Activated CD4-positive, alpha-beta T cell treated with anti-CD3 and anti-CD28 coated beads for 36 hours (primary cell): Measurements from ENCODE around the gene RPUSD1. TPM values are rescaled to one million over a fixed set of nuclear protein-coding genes. Genes with fewer than 3 reads are reported as not detected.

Experiments used
- ATAC-seq: fragments of 200-7000 bp; cut with Tn5 transposase; one replicate; pipeline ENCODE4 v1.10.0; 2021; ENCODE audit warnings: mild to moderate bottlenecking, moderate library complexity
- CTCF ChIA-PET: fragments of 350-600 bp; sonication (Branson Sonifier 250); formaldehyde crosslinking; loops from one replicate; lab custom pipeline; 2021; ENCODE audit warnings: antibody characterized with exemption; lab: Charles Lee
- POLR2A ChIA-PET: fragments of 350-600 bp; sonication (Branson Sonifier 250); formaldehyde crosslinking; loops from one replicate; lab custom pipeline; 2021; ENCODE audit warnings: antibody characterized with exemption, inconsistent platforms; lab: Charles Lee
- DNase-seq: peaks from one replicate; pipeline ENCODE4 v3.0.0-alpha.2; 2020
- H3K27ac Mint-ChIP-seq: one replicate; pipeline ENCODE4 v1.8.0; 2021; ENCODE audit warnings: mixed read lengths
- H3K27me3 Mint-ChIP-seq: one replicate; pipeline ENCODE4 v1.8.0; 2021; ENCODE audit warnings: mixed read lengths
- H3K36me3 Mint-ChIP-seq: one replicate; pipeline ENCODE4 v1.8.0; 2021; ENCODE audit warnings: low read depth, mixed read lengths
- H3K4me1 Mint-ChIP-seq: one replicate; pipeline ENCODE4 v1.8.0; 2021; ENCODE audit warnings: mixed read lengths
- H3K4me3 Mint-ChIP-seq: one replicate; pipeline ENCODE4 v1.8.0; 2021; ENCODE audit warnings: mild to moderate bottlenecking, moderate library complexity, mixed read lengths
- H3K9me3 Mint-ChIP-seq: one replicate; pipeline ENCODE4 v1.8.0; 2021; ENCODE audit warnings: low read depth, mixed read lengths
- intact Hi-C, 2 experiments: fragments of 100-400 bp; cut with DNase I in 1 of 2; cut with micrococcal nuclease in 1 of 2; formaldehyde crosslinking; loops; one replicate each; pipeline versions ENCODE4 v1.14.2 to v1.15.1; 2022 to 2024; cut with DNase I, micrococcal nuclease
- total RNA-seq, 2 experiments: library from RNA; stranded (reverse); gene quantifications; one replicate each; pipeline ENCODE4 v1.2.3, GENCODE V29; 2021

RPUSD1 gene
- total RNA-seq, 2 experiments from 2014 or later: 16.3 to 17.5 TPM

GRCh38 chr16:789191-789850, 1.1 kb upstream of the RPUSD1 start:
- ATAC-seq: no peak
- intact Hi-C loops: loop anchor here in 1 of 2 experiments (2.0 to 5.0 kb wide), 2 partner anchors 69 to 92 kb away; partner anchors contain the start of gene ANTKMT
- ChIA-PET CTCF (interaction anchor here (0.8 to 1.8 kb wide), 5 partner anchors 11 to 83 kb away, joined by 3 to 9 read pairs (median 5); partner anchors contain the start of genes ANTKMT and GNG13), POLR2A (interaction anchor here (0.5 to 1.2 kb wide), 2 partner anchors 35 to 54 kb away, joined by 4 to 6 read pairs; no protein-coding TSS in a partner anchor)
- Mint-ChIP-seq H3K27ac (no peak overlapping the region), H3K36me3 (peaks cover 16% of the 10 kb centered on the region), H3K4me1 (peaks cover 13% of the 10 kb centered on the region), H3K27me3 (no peaks in the 10 kb centered on the region), H3K9me3 (no peaks in the 10 kb centered on the region), H3K4me3 (peak overlapping the region; percentile 88)
- DNase-seq: no peak

GRCh38 chr16:788399-789126, 382 bp upstream of the RPUSD1 start, which contains the start of gene CHTF18:
Gene CHTF18 (plus strand): TSS chr16:788620. CDS start chr16:788685, 65 bp downstream.
- Mint-ChIP-seq H3K27ac (peak within 1 kb of the TSS; percentile 78), H3K4me1 (peaks cover 13% of the 10 kb centered on the region), H3K4me3 (peak within 1 kb of the TSS; percentile 88), H3K36me3 (peaks cover 16% of the 10 kb centered on the region), H3K27me3 (no peaks in the 10 kb centered on the region), H3K9me3 (no peaks in the 10 kb centered on the region)
- DNase-seq: peak; percentile 97
- ChIA-PET POLR2A (interaction anchor here (0.5 to 1.2 kb wide), 5 partner anchors 18 to 110 kb away, joined by 3 to 6 read pairs (median 4); no protein-coding TSS in a partner anchor), CTCF (interaction anchor here (0.6 to 1.8 kb wide), 8 partner anchors 12 to 122 kb away, joined by 3 to 9 read pairs (median 4); partner anchors contain the start of genes ANTKMT and GNG13)
- intact Hi-C loops: loop anchor here (1.0 to 5.0 kb wide), 12 partner anchors 19 to 436 kb away; partner anchors contain the start of genes ANTKMT (in 1 of the 2), AXIN1 (in 1 of the 2), DECR2 (in 1 of the 2) and JMJD8 (in 1 of the 2)
- ATAC-seq: peak; percentile 98

- H3K27ac Mint-ChIP-seq: peak overlapping the region; percentile 78
- intact Hi-C loops: loop anchor here in 1 of 2 experiments (5.0 kb wide), 1 partner anchor 90 kb away; no protein-coding TSS in a partner anchor
- H3K4me3 Mint-ChIP-seq: peak overlapping the region; percentile 88
- POLR2A ChIA-PET: no interaction called here
- H3K27me3 Mint-ChIP-seq: no peaks in the 10 kb centered on the region
- DNase-seq: no peak
- CTCF ChIA-PET: interaction anchor here (0.6 to 1.8 kb wide), 5 partner anchors 44 to 123 kb away, joined by 4 to 9 read pairs (median 4); partner anchors contain the start of gene ANTKMT
- peaks cover 16% of the 10 kb centered on the region for H3K36me3 Mint-ChIP-seq
- ATAC-seq: no peak
- peaks cover 13% of the 10 kb centered on the region for H3K4me1 Mint-ChIP-seq
- H3K9me3 Mint-ChIP-seq: no peaks in the 10 kb centered on the region
Observed at GRCh38 chr16:787321-787966, 737 bp downstream of the RPUSD1 start.

GRCh38 chr16:785563-786535, 2.3 kb downstream of the RPUSD1 start:
- Mint-ChIP-seq H3K4me3 (peak overlapping the region; percentile 88), H3K36me3 (peaks cover 8% of the 10 kb centered on the region), H3K27me3 (no peaks in the 10 kb centered on the region), H3K4me1 (peaks cover 13% of the 10 kb centered on the region), H3K27ac (peak overlapping the region; percentile 25), H3K9me3 (no peaks in the 10 kb centered on the region)
- DNase-seq (peak; percentile 85), ATAC-seq (peak; percentile 21)
- ChIA-PET CTCF (interaction anchor here (0.9 to 3.6 kb wide), 4 partner anchors 72 to 160 kb away, joined by 3 to 55 read pairs (median 4); partner anchors contain the start of gene METRN), POLR2A (no interaction called here)
- intact Hi-C loops: loop anchor here (1.0 to 5.0 kb wide), 2 partner anchors 75 to 89 kb away; no protein-coding TSS in a partner anchor

GRCh38 chr16:784431-784830, 3.8 kb downstream of the RPUSD1 start:
- POLR2A ChIA-PET: no interaction called here

GRCh38 chr16:783404-784161, 4.6 kb downstream of the RPUSD1 start:
- Mint-ChIP-seq H3K27me3 (no peaks in the 10 kb centered on the region), H3K4me1 (peaks cover 10% of the 10 kb centered on the region), H3K27ac (no peak overlapping the region), H3K9me3 (no peaks in the 10 kb centered on the region), H3K4me3 (no peak overlapping the region), H3K36me3 (peaks cover 4% of the 10 kb centered on the region)
- no peak for DNase-seq
- intact Hi-C loops: no loop called here
- ATAC-seq: no peak
- ChIA-PET CTCF (interaction anchor here (0.9 to 3.6 kb wide), 3 partner anchors 38 to 74 kb away, joined by 3 to 55 read pairs (median 6); partner anchors contain the start of gene METRN), POLR2A (no interaction called here)

More at GRCh38 chr16:784431-784830, 3.8 kb downstream of the RPUSD1 start:
- Mint-ChIP-seq H3K27ac (no peak overlapping the region), H3K9me3 (no peaks in the 10 kb centered on the region), H3K4me1 (peaks cover 10% of the 10 kb centered on the region), H3K27me3 (no peaks in the 10 kb centered on the region), H3K4me3 (no peak overlapping the region), H3K36me3 (peaks cover 4% of the 10 kb centered on the region)
- ATAC-seq: no peak
- CTCF ChIA-PET: interaction anchor here (0.9 to 3.6 kb wide), 5 partner anchors 39 to 78 kb away, joined by 3 to 55 read pairs (median 3); partner anchors contain the start of gene METRN
- no peak for DNase-seq
- intact Hi-C loops: no loop called here

- H3K9me3 Mint-ChIP-seq: no peaks in the 10 kb centered on the region
- no peak overlapping the region for H3K27ac Mint-ChIP-seq
- H3K4me3 Mint-ChIP-seq: no peak overlapping the region
- intact Hi-C loops: no loop called here
- peaks cover 4% of the 10 kb centered on the region for H3K36me3 Mint-ChIP-seq
- peaks cover 10% of the 10 kb centered on the region for H3K4me1 Mint-ChIP-seq
- ATAC-seq (no peak), DNase-seq (no peak)
- H3K27me3 Mint-ChIP-seq: no peaks in the 10 kb centered on the region
- ChIA-PET POLR2A (no interaction called here), CTCF (interaction anchor here (1.2 to 1.6 kb wide), 2 partner anchors 70 to 73 kb away, joined by 3 to 6 read pairs; no protein-coding TSS in a partner anchor)
Observed at GRCh38 chr16:782766-783403, 5.3 kb downstream of the RPUSD1 start.

- no peak for ATAC-seq
- intact Hi-C loops: no loop called here
- no peak for DNase-seq
- Mint-ChIP-seq H3K27me3 (no peaks in the 10 kb centered on the region), H3K4me3 (no peak overlapping the region), H3K36me3 (peaks cover 4% of the 10 kb centered on the region), H3K4me1 (peaks cover 8% of the 10 kb centered on the region), H3K27ac (no peak overlapping the region), H3K9me3 (no peaks in the 10 kb centered on the region)
- ChIA-PET CTCF (interaction anchor here (1.2 kb wide), 1 partner anchor 69 kb away, joined by 3 read pairs; no protein-coding TSS in a partner anchor), POLR2A (interaction anchor here (0.6 kb wide), 1 partner anchor 131 kb away, joined by 3 read pairs; no protein-coding TSS in a partner anchor)
Observed at GRCh38 chr16:782258-782657, 5.9 kb downstream of the RPUSD1 start.
